Skeletal muscle satellite cell (primary cell): ENCODE measurements around the gene TTC7B.
A peak's percentile ranks its signal among the peaks of the same experiment; 100 is the strongest.
"Not testable (repeated sequence)": the region's sequence is repeated elsewhere in the genome, so short reads cannot be mapped to it uniquely, and the experiment has no call there.

Experiments used
- H3K27me3 ChIP-seq: 2 replicates; pipeline ENCODE4 v1.7.0; 2013; ENCODE audit warnings: low read length; ENCODE audit not compliant: control insufficient read depth, insufficient read depth
- H3K36me3 ChIP-seq: 2 replicates; pipeline ENCODE4 v1.7.0; 2013; ENCODE audit warnings: mild to moderate bottlenecking, control low read depth, low read length; ENCODE audit not compliant: insufficient read depth
- H3K4me1 ChIP-seq: 2 replicates; pipeline ENCODE4 v1.7.0; 2013; ENCODE audit warnings: low read length; ENCODE audit not compliant: control insufficient read depth, insufficient read depth
- H3K4me2 ChIP-seq: 2 replicates; pipeline ENCODE4 v1.7.0; 2013; ENCODE audit warnings: mild to moderate bottlenecking, low read length
- H3K4me3 ChIP-seq: 2 replicates; pipeline ENCODE4 v1.7.0; 2013; ENCODE audit warnings: low read length
- H3K9ac ChIP-seq: 2 replicates; pipeline ENCODE4 v1.7.0; 2013; ENCODE audit warnings: mild to moderate bottlenecking, low read depth, low read length, moderate library complexity
- H3K9me3 ChIP-seq: replicated peaks from 2 replicates; pipeline ENCODE4 v1.7.0; 2013; ENCODE audit warnings: mild to moderate bottlenecking, control low read depth, low read length

TTC7B gene

DNA sequence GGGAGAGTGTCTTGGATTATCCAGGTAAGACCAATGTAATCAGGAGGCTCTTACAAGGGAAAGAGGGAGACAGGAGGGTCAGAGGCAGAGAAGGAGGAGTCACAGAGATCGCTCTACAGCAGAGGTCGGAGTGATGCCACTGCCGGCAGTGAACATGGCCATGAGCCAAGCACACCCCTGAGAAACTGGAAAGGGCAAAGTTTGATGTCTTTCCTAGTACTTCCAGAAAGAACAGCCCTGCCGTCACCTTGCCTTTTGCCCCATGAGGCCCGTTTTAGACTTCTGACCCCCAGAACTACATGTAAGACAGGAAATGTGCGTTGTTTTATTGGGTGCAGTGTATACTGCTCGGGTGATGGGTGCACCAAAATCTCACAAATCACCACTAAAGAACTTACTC is 285.7 kb downstream of the TTC7B start:
- Histone ChIP-seq H3K9ac (no peak overlapping the region), H3K9me3 (no peaks in the 10 kb centered on the region), H3K36me3 (no peaks in the 10 kb centered on the region), H3K27me3 (no peaks in the 10 kb centered on the region), H3K4me2 (no peak overlapping the region), H3K4me1 (peaks cover 14% of the 10 kb centered on the region), H3K4me3 (no peak overlapping the region)

DNA sequence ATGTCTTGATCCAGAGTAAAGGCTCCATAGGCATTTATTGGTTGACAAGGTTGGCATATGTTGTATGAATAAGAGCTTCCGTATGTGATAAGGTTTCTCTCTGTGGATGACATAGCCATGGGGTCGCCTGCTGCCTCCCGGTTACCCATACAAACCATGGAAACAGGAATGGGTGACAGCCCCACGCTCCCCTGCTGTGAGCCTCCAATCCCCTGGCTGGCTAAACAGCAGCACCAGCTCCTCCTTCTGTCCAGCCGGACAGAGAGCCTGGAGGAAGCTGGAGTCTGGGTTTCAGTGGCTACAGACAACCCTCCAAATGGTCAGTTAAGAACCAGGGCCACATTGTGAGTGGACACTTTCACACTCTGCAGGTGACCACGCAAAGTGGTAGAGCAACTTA is 288.3 kb downstream of the TTC7B start:
- Histone ChIP-seq H3K36me3 (no peaks in the 10 kb centered on the region), H3K9ac (no peak overlapping the region), H3K4me2 (no peak overlapping the region), H3K27me3 (no peaks in the 10 kb centered on the region), H3K4me3 (no peak overlapping the region), H3K4me1 (peaks cover 9% of the 10 kb centered on the region), H3K9me3 (no peaks in the 10 kb centered on the region)

DNA sequence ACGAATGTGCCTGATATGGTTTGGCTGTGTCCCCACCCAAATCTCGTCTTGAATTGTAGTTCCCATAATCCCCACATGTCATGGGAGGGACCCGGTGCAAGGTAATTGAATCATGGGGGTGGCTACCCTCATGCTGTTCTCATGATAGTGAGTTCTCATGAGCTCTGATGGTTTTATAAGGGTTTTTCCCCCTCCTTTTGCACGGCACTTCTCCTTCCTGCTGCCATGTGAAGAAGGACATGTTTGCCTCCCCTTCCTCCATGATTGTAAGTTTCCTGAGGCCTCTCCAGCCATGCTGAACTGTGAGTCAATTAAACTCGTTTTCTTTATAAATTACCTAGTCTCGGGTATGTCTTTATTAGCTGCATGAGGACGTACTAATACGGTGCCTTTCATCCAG is 289.7 kb downstream of the TTC7B start:
- H3K9ac ChIP-seq, H3K27me3 ChIP-seq, H3K9me3 ChIP-seq, H3K4me3 ChIP-seq, H3K4me2 ChIP-seq, H3K36me3 ChIP-seq: not testable (repeated sequence)
- peaks cover 17% of the 10 kb centered on the region for H3K4me1 ChIP-seq

DNA sequence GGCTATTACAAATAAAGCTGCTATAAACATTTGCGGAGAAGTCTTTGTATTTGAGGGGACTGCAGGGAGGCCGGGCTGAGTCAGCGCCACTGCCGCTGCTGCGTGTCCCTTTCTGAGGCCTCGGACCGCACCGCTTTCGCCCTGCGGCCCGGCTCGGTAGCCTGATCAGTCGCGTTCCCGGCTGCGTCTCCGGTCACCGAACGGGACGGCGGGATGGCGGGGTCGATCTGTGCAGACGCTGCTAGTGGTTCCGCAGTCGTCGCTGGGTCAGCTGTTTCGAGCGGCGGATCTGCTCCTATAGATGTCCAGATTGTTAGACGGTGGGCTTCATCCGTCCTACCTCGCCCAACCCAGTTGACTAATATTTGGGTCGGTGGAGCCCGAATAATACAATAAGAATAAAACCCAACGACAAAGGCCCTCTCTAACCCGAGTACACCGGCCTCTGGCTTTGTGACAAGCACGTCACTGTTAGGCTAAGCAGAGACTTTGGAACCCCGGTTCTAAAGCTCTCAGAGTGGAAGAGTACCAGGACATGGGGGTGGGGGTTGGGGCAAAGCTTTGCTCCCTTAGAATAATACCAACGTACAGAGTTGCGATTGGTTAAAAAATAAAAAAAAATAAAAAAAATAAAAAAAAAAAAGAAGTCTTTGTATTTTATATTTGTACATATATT is 290.7 kb downstream of the TTC7B start:
- not testable (repeated sequence) for H3K9ac ChIP-seq, H3K9me3 ChIP-seq, H3K36me3 ChIP-seq

DNA sequence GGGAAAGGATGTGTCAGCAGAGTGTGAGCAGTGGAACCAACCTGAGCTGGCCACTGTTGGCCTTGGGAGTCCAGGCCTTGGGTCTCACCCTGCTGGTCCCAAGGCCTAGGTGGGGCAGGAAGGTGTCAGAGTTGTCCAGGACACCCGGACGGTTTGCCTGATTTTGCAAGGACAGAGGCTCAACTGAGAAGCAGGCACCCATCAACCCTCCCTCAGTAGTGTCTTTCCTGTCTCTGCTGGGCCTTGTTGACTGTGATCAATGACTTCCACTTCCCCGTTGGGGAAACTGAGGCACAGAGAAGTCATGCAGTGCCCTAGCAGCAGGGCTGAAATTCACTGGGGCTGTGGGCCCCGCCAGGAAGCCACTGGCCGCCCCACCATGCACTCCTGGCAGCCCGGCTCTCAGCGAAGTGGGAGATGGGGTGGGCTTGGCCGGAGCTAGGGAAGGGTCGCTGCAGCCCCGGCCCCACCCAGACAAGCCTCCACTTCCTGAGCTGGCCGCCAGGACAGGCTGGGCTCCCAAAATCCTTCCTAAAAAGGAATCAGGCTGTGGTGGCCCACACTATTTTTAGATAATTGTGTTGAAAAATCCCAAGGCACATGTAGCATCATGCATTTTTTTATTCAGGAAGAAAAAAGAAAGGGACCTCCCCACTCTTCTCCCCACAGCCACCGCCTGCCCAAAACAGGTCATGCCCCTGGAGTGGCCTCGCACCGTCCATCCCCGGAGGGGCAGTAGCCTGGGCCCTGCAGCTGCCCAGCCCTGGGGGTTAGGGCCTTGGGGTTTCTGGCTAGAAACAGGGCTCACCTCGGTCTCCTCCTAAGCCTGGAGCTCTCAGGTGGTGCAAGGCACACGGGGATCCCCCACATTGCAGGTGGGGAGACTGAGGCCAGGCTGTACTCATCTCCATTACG is 292.0 kb downstream of the TTC7B start:
- peaks cover 5% of the 10 kb centered on the region for H3K27me3 ChIP-seq
- no peak overlapping the region for H3K4me2 ChIP-seq
- H3K36me3 ChIP-seq = no peaks in the 10 kb centered on the region
- no peak overlapping the region for H3K9ac ChIP-seq
- no peak overlapping the region for H3K4me3 ChIP-seq
- peaks cover 24% of the 10 kb centered on the region for H3K4me1 ChIP-seq
- no peaks in the 10 kb centered on the region for H3K9me3 ChIP-seq

More for the DNA sequence above, 290.7 kb downstream of the TTC7B start:
- not testable (repeated sequence) for H3K27me3 ChIP-seq, H3K4me3 ChIP-seq, H3K4me2 ChIP-seq
- H3K4me1 ChIP-seq = peaks cover 24% of the 10 kb centered on the region

DNA sequence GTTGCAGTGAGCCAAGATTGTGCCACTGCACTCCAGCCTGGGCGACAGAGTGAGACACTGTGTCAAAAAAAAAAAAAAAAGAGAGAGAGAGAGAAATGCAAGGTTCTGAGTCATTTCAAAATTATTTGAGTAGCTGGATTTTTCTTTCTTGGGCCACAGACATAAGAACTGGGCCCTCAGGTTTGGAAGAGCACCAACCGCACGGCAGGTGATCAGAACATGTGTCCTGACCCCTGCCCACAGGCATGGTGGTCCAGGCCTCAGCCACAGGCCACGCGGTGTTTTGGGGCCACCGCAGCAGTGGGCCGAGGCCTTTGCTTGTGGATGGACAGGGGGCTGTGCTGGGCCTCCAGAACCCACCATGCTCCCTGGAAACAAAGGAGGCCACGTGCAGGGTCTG is 292.7 kb downstream of the TTC7B start:
- H3K9ac ChIP-seq = no peak overlapping the region
- H3K4me2 ChIP-seq = no peak overlapping the region
- H3K4me3 ChIP-seq = no peak overlapping the region
- no peaks in the 10 kb centered on the region for H3K9me3 ChIP-seq
- peaks cover 24% of the 10 kb centered on the region for H3K4me1 ChIP-seq
- peaks cover 6% of the 10 kb centered on the region for H3K27me3 ChIP-seq
- H3K36me3 ChIP-seq = no peaks in the 10 kb centered on the region

DNA sequence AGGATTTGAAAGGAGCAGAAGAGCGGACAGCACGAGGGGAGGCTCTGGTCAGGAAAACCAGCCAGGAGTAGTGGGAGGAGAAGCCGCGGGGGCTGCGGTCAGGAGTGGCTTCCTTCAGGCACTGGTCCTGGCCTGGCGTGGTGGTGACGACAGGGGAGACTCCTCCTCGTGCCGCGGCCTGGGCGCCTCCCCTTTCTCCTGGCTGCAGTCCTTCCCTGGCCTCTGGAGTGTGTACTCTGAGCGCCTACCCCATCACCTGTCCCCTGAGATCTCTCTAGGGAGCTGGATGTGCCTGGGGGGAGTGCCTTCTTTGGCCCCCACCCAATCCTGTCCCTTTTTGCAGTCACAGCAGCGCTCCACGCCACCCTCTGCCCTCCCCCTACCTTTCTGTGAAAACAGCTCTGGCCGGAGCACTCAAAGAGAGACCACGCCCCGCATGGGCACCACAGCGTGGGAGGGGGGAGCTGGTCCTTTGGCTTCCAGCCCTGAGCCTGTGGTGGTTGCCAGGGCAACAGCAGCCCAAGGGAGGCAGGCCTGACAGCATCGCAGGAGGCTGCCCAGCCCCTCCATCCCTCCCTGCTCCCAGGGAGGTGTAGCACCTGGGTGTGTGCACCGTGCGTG is 293.5 kb downstream of the TTC7B start:
- no peak overlapping the region for H3K4me3 ChIP-seq
- H3K9ac ChIP-seq = peak overlapping the region; percentile 36
- H3K9me3 ChIP-seq = no peaks in the 10 kb centered on the region
- H3K4me1 ChIP-seq = peaks cover 24% of the 10 kb centered on the region
- H3K36me3 ChIP-seq = no peaks in the 10 kb centered on the region
- peak overlapping the region; percentile 57 for H3K4me2 ChIP-seq
- peaks cover 11% of the 10 kb centered on the region for H3K27me3 ChIP-seq

DNA sequence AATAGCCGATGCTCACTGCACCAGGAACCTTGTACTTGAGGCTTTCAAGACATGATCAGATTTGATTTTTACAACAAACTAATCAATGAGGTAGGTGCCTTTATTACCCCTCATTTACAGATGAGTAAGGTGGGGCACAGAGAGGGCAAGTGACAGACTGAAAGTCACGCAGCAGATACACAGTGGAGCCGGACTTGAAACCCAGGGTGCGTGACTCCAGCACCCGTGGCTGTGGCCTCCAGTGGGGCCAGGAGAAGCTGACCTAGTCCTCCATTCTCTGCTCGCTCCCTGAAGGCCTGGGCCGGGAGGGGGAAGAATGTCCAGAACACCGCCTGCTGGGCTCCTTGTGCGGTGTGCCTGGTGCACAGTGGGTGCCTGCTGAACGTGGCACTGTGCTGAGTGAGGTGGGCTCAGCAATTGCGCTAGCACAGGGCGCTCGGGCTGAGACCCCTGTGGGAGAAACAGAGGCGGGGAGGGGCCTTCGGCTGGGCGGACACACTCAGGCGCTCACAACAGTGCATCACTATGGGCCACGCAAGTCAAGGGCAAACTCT is 294.2 kb downstream of the TTC7B start:
- Histone ChIP-seq H3K4me2 (no peak overlapping the region), H3K9ac (no peak overlapping the region), H3K4me1 (peaks cover 24% of the 10 kb centered on the region), H3K9me3 (no peaks in the 10 kb centered on the region), H3K36me3 (no peaks in the 10 kb centered on the region), H3K27me3 (peaks cover 13% of the 10 kb centered on the region), H3K4me3 (no peak overlapping the region)

DNA sequence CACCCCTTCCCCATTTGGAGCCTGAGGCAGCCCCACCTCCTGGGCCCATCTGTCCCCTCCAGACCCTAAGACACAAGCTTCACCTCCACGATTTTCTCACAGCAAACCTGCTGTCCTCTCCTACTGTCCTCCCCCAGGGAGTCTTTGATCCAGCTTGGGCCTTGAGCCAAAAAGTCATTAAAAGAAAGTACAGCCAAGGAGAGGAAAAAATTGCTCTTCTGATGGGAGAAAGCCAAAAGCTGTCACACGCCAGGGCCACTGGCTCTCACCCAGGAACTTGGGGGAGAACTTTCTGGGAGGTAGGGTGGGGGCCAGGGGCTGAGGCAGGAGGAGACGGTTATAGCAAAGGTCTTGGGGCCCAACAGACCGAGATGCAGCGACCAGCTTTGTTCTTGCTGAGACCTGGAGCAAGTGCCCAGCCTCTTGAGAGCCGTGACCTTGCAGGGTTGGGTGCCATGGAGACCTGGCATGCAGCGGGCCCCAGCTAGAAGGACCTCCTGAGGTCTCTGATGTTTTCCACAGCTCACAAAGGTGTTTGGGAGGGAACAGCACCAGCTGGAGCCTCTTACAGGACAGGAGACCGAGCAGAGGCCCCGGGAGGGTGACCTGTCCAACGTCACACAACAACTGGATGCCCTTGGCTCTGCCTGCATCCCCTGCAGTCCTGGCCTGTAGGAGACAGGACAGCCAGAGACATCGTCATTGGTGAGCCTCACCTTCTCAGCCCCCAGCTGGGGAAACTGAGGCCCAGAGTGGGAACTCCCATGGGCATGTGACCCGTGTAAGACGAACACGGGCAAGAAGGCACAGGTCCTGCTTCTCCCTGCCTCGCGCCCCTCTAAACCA is 294.9 kb downstream of the TTC7B start:
- no peaks in the 10 kb centered on the region for H3K9me3 ChIP-seq
- H3K4me1 ChIP-seq = peaks cover 24% of the 10 kb centered on the region
- no peak overlapping the region for H3K4me2 ChIP-seq
- H3K4me3 ChIP-seq = no peak overlapping the region
- no peaks in the 10 kb centered on the region for H3K36me3 ChIP-seq
- H3K9ac ChIP-seq = no peak overlapping the region
- peaks cover 20% of the 10 kb centered on the region for H3K27me3 ChIP-seq

DNA sequence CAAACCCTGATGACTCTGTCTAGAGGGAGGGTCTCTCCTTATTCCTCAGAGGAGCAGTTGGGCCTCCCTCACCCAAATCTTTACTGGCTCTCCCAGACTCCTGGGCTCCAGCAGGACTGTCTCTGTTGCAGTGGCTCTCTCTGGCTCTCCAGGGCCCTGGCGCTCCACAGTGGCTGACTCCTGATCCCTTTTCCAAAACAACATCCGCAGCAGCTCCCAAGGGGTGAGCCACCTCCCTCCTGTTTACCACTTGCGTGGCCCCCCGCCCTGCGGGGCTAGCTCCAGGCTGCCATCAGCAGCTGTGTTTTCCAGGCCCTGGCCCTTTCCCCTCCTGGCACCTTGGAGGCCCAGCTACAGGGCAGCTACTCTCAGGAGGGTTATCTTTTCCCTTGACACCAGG is 295.9 kb downstream of the TTC7B start:
- Histone ChIP-seq H3K27me3 (peaks cover 24% of the 10 kb centered on the region), H3K36me3 (no peaks in the 10 kb centered on the region), H3K4me1 (peaks cover 24% of the 10 kb centered on the region), H3K9me3 (no peaks in the 10 kb centered on the region), H3K4me2 (no peak overlapping the region), H3K4me3 (no peak overlapping the region), H3K9ac (no peak overlapping the region)
